Measurements from ENCODE around the gene AIRE. TPM values are rescaled to one million over a fixed set of nuclear protein-coding genes. Genes with fewer than 3 reads are reported as not detected.

AIRE gene
- total and polyA plus RNA-seq, 2 of the 13 experiments (the other 11 are each of a cell fraction or from before 2014, with no cell fraction given): not detected

GRCh38 chr21:44263768-44264167 lies 21.9 kb upstream of the AIRE start:
- no peak overlapping the region for H3K27ac ChIP-seq (ENCODE audit: extremely low read length, insufficient read depth, low read length)
- H3K4me3 ChIP-seq (replicated peaks in 1 of 3; ENCODE audit: insufficient read depth in 1 of 3, low read depth in 2 of 3, low read length in 3 of 3): no peak overlapping the region; a peak in 1 of 6 replicates
- ChIA-PET POLR2A (no interaction called here), CTCF (ENCODE audit: low intra/inter-chr PET ratio, low total read pairs) (no interaction called here)
- peaks cover 1 to 13% of the 10 kb centered on the region in 2 experiments; a peak in 2 of 5 replicates for H3K27me3 ChIP-seq (ENCODE audit: control insufficient read depth in 1 of 2, insufficient read depth in 2 of 2, low read length in 2 of 2)
- WGBS (ENCODE audit: low lambda C conversion rate): 53% methylated on average over 4 of the region's 4 CpGs
- no peaks in the 10 kb centered on the region for H4K20me1 ChIP-seq (ENCODE audit: insufficient read depth, low read length)
- no peak for TF ChIP-seq GATAD1 (CRISPR knock-in tag; IDR thresholded peaks at IDR 0.05)
- TF ChIP-seq FOXP1 (IDR thresholded peaks at IDR 0.05): no peak
- TF ChIP-seq FOXP1 (CRISPR knock-in tag; IDR thresholded peaks at IDR 0.05): no peak
- no peak for TF ChIP-seq TRAFD1 (CRISPR knock-in tag; IDR thresholded peaks at IDR 0.05; ENCODE audit: borderline replicate concordance)
- TF ChIP-seq RXRB (CRISPR knock-in tag; IDR thresholded peaks at IDR 0.05; ENCODE audit: borderline replicate concordance): no peak
- no peak for TF ChIP-seq ARHGAP35 (CRISPR knock-in tag; IDR thresholded peaks at IDR 0.05; ENCODE audit: borderline replicate concordance)
- TF ChIP-seq ZNF451 (CRISPR knock-in tag; IDR thresholded peaks at IDR 0.05): no peak
- TF ChIP-seq MTF2 (CRISPR knock-in tag; IDR thresholded peaks at IDR 0.05; ENCODE audit: borderline replicate concordance): no peak
- TF ChIP-seq TBX2 (CRISPR knock-in tag; IDR thresholded peaks at IDR 0.05; ENCODE audit: borderline replicate concordance): no peak
- no peaks in the 10 kb centered on the region for H3K79me2 ChIP-seq (ENCODE audit: insufficient read depth, low read length)
- H3K9me3 ChIP-seq (ENCODE audit: low read length): no peaks in the 10 kb centered on the region
- no peak for ATAC-seq
- intact Hi-C loops (cut with micrococcal nuclease; ENCODE audit: unreplicated experiment) (no loop called here), in situ Hi-C loops (cut with HindIII; ENCODE audit: extremely low pct_ligation_motif_present, low pct_unique_long_range_greater_than_20kb) (no loop called here)
- no peak overlapping the region for H3K9ac ChIP-seq (ENCODE audit: insufficient read depth, low read depth, low read length)
- no TSS peak for BruUV-seq (replicated peaks)
- peaks cover 31% of the 10 kb centered on the region for H3K4me1 ChIP-seq (ENCODE audit: insufficient read depth, low read length)
- H3K4me2 ChIP-seq (ENCODE audit: low read depth, low read length): no peak overlapping the region
- no peak overlapping the region for H2AFZ ChIP-seq (ENCODE audit: low read length)
- no peaks in the 10 kb centered on the region for H3K36me3 ChIP-seq (replicated peaks in 1 of 2; ENCODE audit: control insufficient read depth in 1 of 2, insufficient read depth in 2 of 2, low read length in 2 of 2)
- no peak for DNase-seq (ENCODE audit: low spot score)
- no peak for FAIRE-seq

Data from HepG2 (cell line).